Measurements from ENCODE around the gene CPNE5. TPM values are rescaled to one million over a fixed set of nuclear protein-coding genes. Genes with fewer than 3 reads are reported as not detected.

Gene CPNE5
- total and polyA plus RNA-seq, 9 of the 15 experiments (the other 6 are each of a cell fraction or from before 2014, with no cell fraction given) = 0.14 to 1.0 (median 0.46) TPM; not detected in 2

GRCh38 chr6:36873612-36874442, 34.6 kb upstream of the CPNE5 start (continued):
- peak in 1 of 2 experiments; percentile 45; a peak in 1 of 4 replicates for TF ChIP-seq SRF (CRISPR knock-in tag; IDR thresholded peaks at IDR 0.05)

- H2AFZ ChIP-seq (ENCODE audit: low read depth, low read length) = no peak overlapping the region
- in situ Hi-C loops (cut with MboI) (no loop called here), intact Hi-C loops (cut with micrococcal nuclease) (no loop called here)
- peak overlapping the region; percentile 99 for H3K4me2 ChIP-seq (ENCODE audit: insufficient read depth, low read length)
- ChIA-PET POLR2A (interaction anchor here (0.6 to 7.8 kb wide), 10 partner anchors 9 to 906 kb away, joined by 3 to 80 read pairs (median 6); partner anchors contain the start of genes C6orf89 and MTCH1), CTCF (ENCODE audit: low intra/inter-chr PET ratio) (no interaction called here)
- DNase-seq (ENCODE audit: extremely low read depth in 1 of 4, low spot score in 3 of 4) = no peak
- peak overlapping the region; percentile 76; the same call in 1 of the 2 replicates for H3K4me3 ChIP-seq
- H4K20me1 ChIP-seq (replicated peaks; ENCODE audit: control insufficient read depth, insufficient read depth, low read length) = no peaks in the 10 kb centered on the region
- H3K79me2 ChIP-seq (ENCODE audit: control insufficient read depth, insufficient read depth, low read length) = peaks cover 62% of the 10 kb centered on the region
- H3K36me3 ChIP-seq (ENCODE audit: control insufficient read depth, insufficient read depth, low read length) = peaks cover 51% of the 10 kb centered on the region
- FAIRE-seq = no peak
- no TSS peak for BruUV-seq (replicated peaks)
- H3K27me3 ChIP-seq (ENCODE audit: control insufficient read depth in 2 of 2, insufficient read depth in 2 of 2, low read length in 2 of 2) = no peaks in the 10 kb centered on the region
- H3K9me1 ChIP-seq (ENCODE audit: control insufficient read depth, insufficient read depth, low read length) = no peaks in the 10 kb centered on the region
- peak overlapping the region in 1 of 2 experiments; percentile 100; a peak in 2 of 4 replicates for H3K9ac ChIP-seq (ENCODE audit: insufficient read depth in 1 of 2, low read depth in 2 of 2, low read length in 2 of 2)
- WGBS (ENCODE audit: insufficient coverage, low coverage, missing lambda C conversion rate) = 88% methylated on average over 1 of the region's 1 CpG
- no peak overlapping the region; the same call in 2 of the 3 replicates for H3K27ac ChIP-seq (ENCODE audit: extremely low read depth, low read depth, low read length)
- no peak for ATAC-seq
- no peaks in the 10 kb centered on the region for H3K9me3 ChIP-seq (replicated peaks; ENCODE audit: control insufficient read depth, insufficient read depth, low read depth, low read length)
- peaks cover 0 to 25% of the 10 kb centered on the region in 2 experiments; a peak in 2 of 5 replicates for H3K4me1 ChIP-seq (replicated peaks in 1 of 2; ENCODE audit: control insufficient read depth in 2 of 2, insufficient read depth in 2 of 2, low read length in 2 of 2)
- TF ChIP-seq SRSF7 (optimal IDR thresholded peaks at IDR 0.05; ENCODE audit: low read depth, low read length) (no peak), SIN3A (IDR thresholded peaks at IDR 0.05; ENCODE audit: borderline replicate concordance in 2 of 2, control insufficient read depth in 1 of 2, low read depth in 2 of 2, low read length in 2 of 2) (no peak), MYC (IDR thresholded peaks at IDR 0.05; ENCODE audit: low read depth, low read length) (no peak), MYC (CRISPR knock-in tag; IDR thresholded peaks at IDR 0.05; ENCODE audit: borderline replicate concordance, low read depth) (no peak), TRIM24 (IDR thresholded peaks at IDR 0.05) (0 out of 4 replicates have a peak, but pooled peaks of 1 of the 2 experiments have one; percentile 2), ARID1B (IDR thresholded peaks at IDR 0.05) (no peak), NUFIP1 (IDR thresholded peaks at IDR 0.05; ENCODE audit: partially characterized antibody) (no peak), ZNF140 (CRISPR knock-in tag; IDR thresholded peaks at IDR 0.05) (no peak), ELK3 (CRISPR knock-in tag; IDR thresholded peaks at IDR 0.05) (no peak), THRAP3 (IDR thresholded peaks at IDR 0.05; ENCODE audit: borderline replicate concordance) (0 out of 2 replicates have a peak, but pooled peaks have one; percentile 74), KLF10 (CRISPR knock-in tag; IDR thresholded peaks at IDR 0.05) (no peak), GATAD2B (IDR thresholded peaks at IDR 0.05; ENCODE audit: borderline replicate concordance) (0 out of 2 replicates have a peak, but pooled peaks have one; percentile 57), POLR2H (tag; IDR thresholded peaks at IDR 0.05; ENCODE audit: low read depth) (0 out of 2 replicates have a peak, but pooled peaks have one; percentile 10), ZNF316 (IDR thresholded peaks at IDR 0.05) (peak; percentile 71)
These were observed 33.9 kb upstream of the CPNE5 start for GRCh38 chr6:36873115-36873514.
